Measurements from ENCODE around the gene CFD.

The CFD gene

GRCh38 chr19:862581-863314 is 3.3 kb downstream of the CFD start:
- CTCF ChIA-PET: interaction anchor here (0.9 to 1.8 kb wide), 3 partner anchors 58 to 99 kb away, joined by 3 to 10 read pairs (median 5); no protein-coding TSS in a partner anchor
- TF ChIP-seq KLF1 (tag by site-specific recombination; IDR thresholded peaks at IDR 0.05) (peak; percentile 22), ZSCAN23 (tag by site-specific recombination; IDR thresholded peaks at IDR 0.05) (no peak), ZBTB44 (tag by site-specific recombination; IDR thresholded peaks at IDR 0.05) (no peak), ZNF391 (tag by site-specific recombination; IDR thresholded peaks at IDR 0.05; ENCODE audit: borderline replicate concordance, low read depth) (no peak), ZNF837 (tag by site-specific recombination; IDR thresholded peaks at IDR 0.05) (no peak), ZNF510 (tag by site-specific recombination; IDR thresholded peaks at IDR 0.05; ENCODE audit: insufficient replicate concordance) (no peak), ZNF184 (tag by site-specific recombination; IDR thresholded peaks at IDR 0.05) (no peak), HOXA7 (CRISPR knock-in tag; IDR thresholded peaks at IDR 0.05; ENCODE audit: borderline replicate concordance) (no peak), KLF8 (tag by site-specific recombination; IDR thresholded peaks at IDR 0.05) (peak; percentile 28; the same call in 1 of the 2 replicates), CTCF (tag by site-specific recombination; IDR thresholded peaks at IDR 0.05) (no peak), ZFP41 (tag by site-specific recombination; IDR thresholded peaks at IDR 0.05; ENCODE audit: borderline replicate concordance) (no peak), ZNF211 (tag by site-specific recombination; IDR thresholded peaks at IDR 0.05; ENCODE audit: low read depth) (no peak), KLF7 (tag by site-specific recombination; IDR thresholded peaks at IDR 0.05; ENCODE audit: borderline replicate concordance) (0 out of 2 replicates have a peak, but pooled peaks have one; percentile 13), ZNF473 (tag by site-specific recombination; IDR thresholded peaks at IDR 0.05) (no peak), ZNF302 (tag by site-specific recombination; IDR thresholded peaks at IDR 0.05; ENCODE audit: low read depth) (no peak), BCL6B (tag by site-specific recombination; IDR thresholded peaks at IDR 0.05) (no peak), EGR2 (tag by site-specific recombination; IDR thresholded peaks at IDR 0.05; ENCODE audit: low read depth) (no peak), PRDM2 (tag by site-specific recombination; IDR thresholded peaks at IDR 0.05; ENCODE audit: borderline replicate concordance) (no peak), ZNF19 (tag by site-specific recombination; IDR thresholded peaks at IDR 0.05; ENCODE audit: low read depth) (no peak), GLI4 (tag by site-specific recombination; IDR thresholded peaks at IDR 0.05) (no peak), ZNF600 (tag by site-specific recombination; IDR thresholded peaks at IDR 0.05) (peak; percentile 51; the same call in 1 of the 2 replicates), ZNF398 (tag by site-specific recombination; IDR thresholded peaks at IDR 0.05) (no peak), ZXDB (tag by site-specific recombination; IDR thresholded peaks at IDR 0.05) (no peak), ZNF596 (tag by site-specific recombination; IDR thresholded peaks at IDR 0.05) (no peak), SP3 (tag by site-specific recombination; IDR thresholded peaks at IDR 0.05) (no peak)

More at GRCh38 chr19:862581-863314, 3.3 kb downstream of the CFD start:
- no peaks in the 10 kb centered on the region for H3K9me3 ChIP-seq (ENCODE audit: control insufficient read depth, insufficient read depth, low read depth, low read length)
- H3K4me1 ChIP-seq (ENCODE audit: control insufficient read depth, insufficient read depth, low read length): no peaks in the 10 kb centered on the region
- POLR2A ChIA-PET: interaction anchor here (0.5 to 1.4 kb wide), 2 partner anchors 16 to 30 kb away, joined by 3 to 6 read pairs; partner anchors contain the start of genes MED16 and RNU6-9
- H3K4me3 ChIP-seq (ENCODE audit: low read depth, low read length): no peak overlapping the region
- no peak overlapping the region for H3K27ac ChIP-seq (ENCODE audit: extremely low read depth, low read depth, low read length)
- peaks cover 0 to 5% of the 10 kb centered on the region in 2 experiments; a peak in 1 of 3 replicates for H3K36me3 ChIP-seq (ENCODE audit: control insufficient read depth in 2 of 2, insufficient read depth in 1 of 2, low read length in 2 of 2)
